ENCODE data around the gene C15orf62.

The C15orf62 gene

DNA sequence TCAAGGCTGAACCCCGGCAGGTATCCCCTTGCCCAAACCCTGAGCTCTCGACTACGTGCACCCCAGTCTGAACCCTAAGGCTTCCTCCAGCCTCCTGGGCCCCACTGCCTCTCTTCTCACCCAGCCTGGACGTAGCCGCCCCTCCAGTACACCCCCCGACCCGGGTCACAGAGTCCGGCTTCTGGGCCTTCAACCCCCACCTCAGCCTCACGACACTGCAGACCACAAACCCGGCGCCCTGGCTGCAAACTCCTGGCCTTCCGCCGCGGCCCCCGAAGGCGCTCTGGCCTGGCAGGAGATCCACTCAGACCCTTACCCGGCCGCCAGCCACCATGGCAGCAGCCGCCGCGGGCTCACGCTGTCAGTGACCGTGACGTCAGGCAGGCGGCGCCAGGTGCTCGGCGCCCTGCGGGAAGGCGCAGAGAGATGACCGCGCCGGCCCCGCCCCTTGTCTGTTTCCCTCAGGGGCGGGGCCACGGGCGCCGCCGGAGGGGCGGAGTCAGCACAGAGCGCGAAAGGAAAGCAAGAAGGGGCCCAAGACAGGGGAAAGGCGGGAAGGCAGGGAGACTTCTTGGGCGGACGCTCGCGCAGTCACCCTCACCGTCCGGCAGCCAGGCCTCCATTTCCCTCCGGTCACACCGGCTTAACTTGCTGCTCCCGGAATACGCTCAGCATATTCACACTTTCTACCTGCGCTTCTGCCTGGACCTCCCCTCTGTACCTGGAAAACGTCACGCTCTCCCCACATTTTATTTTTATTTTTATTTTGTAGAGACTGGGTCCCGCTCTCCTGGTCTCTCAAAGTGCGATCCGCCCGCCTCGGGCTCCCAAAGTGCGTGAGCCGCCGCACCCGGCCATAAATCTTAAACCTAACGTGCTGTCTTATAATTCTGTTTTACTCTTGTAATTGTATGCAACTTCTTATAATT lies 14.6 kb upstream of the C15orf62 start, which contains the start of gene RMDN3 (continued):
- TF ChIP-seq ZBTB6 (tag by site-specific recombination; IDR thresholded peaks at IDR 0.05): peak; percentile 7; the same call in 1 of the 2 replicates
- TF ChIP-seq, protein P1, sequence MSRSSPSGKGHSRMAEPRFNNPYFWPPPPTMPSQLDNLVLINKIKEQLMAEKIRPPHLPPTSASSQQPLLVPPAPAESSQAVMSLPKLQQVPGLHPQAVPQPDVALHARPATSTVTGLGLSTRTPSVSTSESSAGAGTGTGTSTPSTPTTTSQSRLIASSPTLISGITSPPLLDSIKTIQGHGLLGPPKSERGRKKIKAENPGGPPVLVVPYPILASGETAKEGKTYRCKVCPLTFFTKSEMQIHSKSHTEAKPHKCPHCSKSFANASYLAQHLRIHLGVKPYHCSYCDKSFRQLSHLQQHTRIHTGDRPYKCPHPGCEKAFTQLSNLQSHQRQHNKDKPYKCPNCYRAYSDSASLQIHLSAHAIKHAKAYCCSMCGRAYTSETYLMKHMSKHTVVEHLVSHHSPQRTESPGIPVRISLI (tag by site-specific recombination; IDR thresholded peaks at IDR 0.05): no peak
- no peak for TF ChIP-seq ZNF707 (tag by site-specific recombination; IDR thresholded peaks at IDR 0.05)
- TF ChIP-seq ZNF529 (tag by site-specific recombination; IDR thresholded peaks at IDR 0.05; ENCODE audit: insufficient replicate concordance): no peak
- TF ChIP-seq ZNF514 (tag by site-specific recombination; IDR thresholded peaks at IDR 0.05): no peak
- no peak for TF ChIP-seq MEIS1 (CRISPR knock-in tag; IDR thresholded peaks at IDR 0.05; ENCODE audit: borderline replicate concordance)
- TF ChIP-seq ZNF473 (tag by site-specific recombination; IDR thresholded peaks at IDR 0.05): no peak
- peak; percentile 72 for TF ChIP-seq ZNF335 (tag by site-specific recombination; conservative IDR thresholded peaks at IDR 0.05)
- no peak for TF ChIP-seq GFI1B (tag by site-specific recombination; IDR thresholded peaks at IDR 0.05)
- TF ChIP-seq, protein P2, sequence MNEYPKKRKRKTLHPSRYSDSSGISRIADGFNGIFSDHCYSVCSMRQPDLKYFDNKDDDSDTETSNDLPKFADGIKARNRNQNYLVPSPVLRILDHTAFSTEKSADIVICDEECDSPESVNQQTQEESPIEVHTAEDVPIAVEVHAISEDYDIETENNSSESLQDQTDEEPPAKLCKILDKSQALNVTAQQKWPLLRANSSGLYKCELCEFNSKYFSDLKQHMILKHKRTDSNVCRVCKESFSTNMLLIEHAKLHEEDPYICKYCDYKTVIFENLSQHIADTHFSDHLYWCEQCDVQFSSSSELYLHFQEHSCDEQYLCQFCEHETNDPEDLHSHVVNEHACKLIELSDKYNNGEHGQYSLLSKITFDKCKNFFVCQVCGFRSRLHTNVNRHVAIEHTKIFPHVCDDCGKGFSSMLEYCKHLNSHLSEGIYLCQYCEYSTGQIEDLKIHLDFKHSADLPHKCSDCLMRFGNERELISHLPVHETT (tag by site-specific recombination; IDR thresholded peaks at IDR 0.05): peak; percentile 70
- no peak for TF ChIP-seq ZNF777 (tag by site-specific recombination; IDR thresholded peaks at IDR 0.05; ENCODE audit: borderline replicate concordance)
- TF ChIP-seq ZNF791 (tag by site-specific recombination; IDR thresholded peaks at IDR 0.05): no peak
- 0 out of 2 replicates have a peak, but pooled peaks have one; percentile 49 for TF ChIP-seq ZNF580 (tag by site-specific recombination; IDR thresholded peaks at IDR 0.05)
- no peak for TF ChIP-seq ZNF560 (tag by site-specific recombination; IDR thresholded peaks at IDR 0.05; ENCODE audit: borderline replicate concordance)
- TF ChIP-seq, protein P3, sequence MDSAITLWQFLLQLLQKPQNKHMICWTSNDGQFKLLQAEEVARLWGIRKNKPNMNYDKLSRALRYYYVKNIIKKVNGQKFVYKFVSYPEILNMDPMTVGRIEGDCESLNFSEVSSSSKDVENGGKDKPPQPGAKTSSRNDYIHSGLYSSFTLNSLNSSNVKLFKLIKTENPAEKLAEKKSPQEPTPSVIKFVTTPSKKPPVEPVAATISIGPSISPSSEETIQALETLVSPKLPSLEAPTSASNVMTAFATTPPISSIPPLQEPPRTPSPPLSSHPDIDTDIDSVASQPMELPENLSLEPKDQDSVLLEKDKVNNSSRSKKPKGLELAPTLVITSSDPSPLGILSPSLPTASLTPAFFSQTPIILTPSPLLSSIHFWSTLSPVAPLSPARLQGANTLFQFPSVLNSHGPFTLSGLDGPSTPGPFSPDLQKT (IDR thresholded peaks at IDR 0.05; ENCODE audit: borderline replicate concordance, low read depth, low read length): no peak
- TF ChIP-seq ZNF341 (tag by site-specific recombination; IDR thresholded peaks at IDR 0.05; ENCODE audit: low read depth): no peak
- peak; percentile 80 for TF ChIP-seq IKZF3 (tag by site-specific recombination; IDR thresholded peaks at IDR 0.05)
- no peak for TF ChIP-seq MYNN (tag by site-specific recombination; IDR thresholded peaks at IDR 0.05; ENCODE audit: borderline replicate concordance)
- no peak; the same call in none of the 2 replicates for TF ChIP-seq ZNF623 (tag by site-specific recombination; IDR thresholded peaks at IDR 0.05)
- TF ChIP-seq SP7 (tag by site-specific recombination; IDR thresholded peaks at IDR 0.05): peak; percentile 76
- TF ChIP-seq ZNF354C (tag by site-specific recombination; IDR thresholded peaks at IDR 0.05; ENCODE audit: borderline replicate concordance, low read depth): no peak
- no peak for TF ChIP-seq ZNF658 (tag by site-specific recombination; IDR thresholded peaks at IDR 0.05)
- TF ChIP-seq ZFP69B (tag by site-specific recombination; IDR thresholded peaks at IDR 0.05): peak; percentile 47; the same call in 1 of the 2 replicates
- TF ChIP-seq, protein P4, sequence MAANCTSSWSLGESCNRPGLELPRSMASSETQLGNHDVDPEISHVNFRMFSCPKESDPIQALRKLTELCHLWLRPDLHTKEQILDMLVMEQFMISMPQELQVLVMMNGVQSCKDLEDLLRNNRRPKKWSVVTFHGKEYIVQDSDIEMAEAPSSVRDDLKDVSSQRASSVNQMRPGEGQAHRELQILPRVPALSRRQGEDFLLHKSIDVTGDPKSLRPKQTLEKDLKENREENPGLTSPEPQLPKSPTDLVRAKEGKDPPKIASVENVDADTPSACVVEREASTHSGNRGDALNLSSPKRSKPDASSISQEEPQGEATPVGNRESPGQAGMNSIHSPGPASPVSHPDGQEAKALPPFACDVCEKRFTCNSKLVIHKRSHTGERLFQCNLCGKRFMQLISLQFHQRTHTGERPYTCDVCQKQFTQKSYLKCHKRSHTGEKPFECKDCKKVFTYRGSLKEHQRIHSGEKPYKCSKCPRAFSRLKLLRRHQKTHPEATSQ (tag by site-specific recombination; IDR thresholded peaks at IDR 0.05): no peak
- TF ChIP-seq ZNF23 (tag by site-specific recombination; IDR thresholded peaks at IDR 0.05; ENCODE audit: borderline replicate concordance): no peak
- peak; percentile 72; the same call in 1 of the 2 replicates for TF ChIP-seq ZSCAN30 (tag by site-specific recombination; IDR thresholded peaks at IDR 0.05)
- no peak for TF ChIP-seq ZNF626 (tag by site-specific recombination; IDR thresholded peaks at IDR 0.05)
- no peak for TF ChIP-seq ZNF549 (tag by site-specific recombination; IDR thresholded peaks at IDR 0.05)
- TF ChIP-seq ZBTB10 (tag by site-specific recombination; IDR thresholded peaks at IDR 0.05): no peak

All from HEK293 (cell line).